UCSD-AML1 (cell line): Measurements from ENCODE around the gene UBE2I.

ENCODE experiments used
- DNase-seq: peaks from one replicate; lab custom pipeline; 2025; ENCODE audit not compliant: unreplicated experiment; lab: John Stamatoyannopoulos, UW

The UBE2I gene

GRCh38 chr16:1341495-1342420 is 32.3 kb downstream of the UBE2I start:
- DNase-seq: no peak

- DNase-seq: peak; percentile 98
These were observed 33.3 kb downstream of the UBE2I start for GRCh38 chr16:1342526-1343427.

- DNase-seq: no peak
These were observed 34.2 kb downstream of the UBE2I start for GRCh38 chr16:1343428-1344242.

DNA sequence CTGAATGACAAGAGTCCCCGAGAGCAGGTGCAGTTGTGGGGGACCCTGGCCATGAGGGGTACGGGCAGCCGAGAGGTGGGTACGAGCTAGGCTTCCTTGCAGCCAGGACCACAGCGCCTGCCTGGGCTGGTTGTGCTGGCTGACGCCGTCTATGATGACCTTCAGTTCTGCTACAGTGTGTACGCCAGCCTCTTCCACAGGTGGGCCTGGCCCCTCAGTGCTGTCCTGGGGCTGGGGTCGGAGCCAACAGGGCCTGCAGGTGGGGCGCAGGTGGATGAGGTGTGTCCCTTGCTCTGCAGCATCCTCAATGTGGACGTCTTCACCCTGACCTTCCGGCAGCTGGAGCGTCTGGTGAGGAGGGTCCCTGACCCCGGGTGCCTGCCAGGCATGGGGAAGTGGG is 35.1 kb downstream of the UBE2I start:
- no peak for DNase-seq

GRCh38 chr16:1345087-1345486 is 35.7 kb downstream of the UBE2I start:
- no peak for DNase-seq

GRCh38 chr16:1345651-1346421 is 36.4 kb downstream of the UBE2I start:
- DNase-seq: no peak

GRCh38 chr16:1346422-1347285 is 37.2 kb downstream of the UBE2I start:
- no peak for DNase-seq

GRCh38 chr16:1347286-1347855 is 37.9 kb downstream of the UBE2I start:
- DNase-seq: no peak

DNA sequence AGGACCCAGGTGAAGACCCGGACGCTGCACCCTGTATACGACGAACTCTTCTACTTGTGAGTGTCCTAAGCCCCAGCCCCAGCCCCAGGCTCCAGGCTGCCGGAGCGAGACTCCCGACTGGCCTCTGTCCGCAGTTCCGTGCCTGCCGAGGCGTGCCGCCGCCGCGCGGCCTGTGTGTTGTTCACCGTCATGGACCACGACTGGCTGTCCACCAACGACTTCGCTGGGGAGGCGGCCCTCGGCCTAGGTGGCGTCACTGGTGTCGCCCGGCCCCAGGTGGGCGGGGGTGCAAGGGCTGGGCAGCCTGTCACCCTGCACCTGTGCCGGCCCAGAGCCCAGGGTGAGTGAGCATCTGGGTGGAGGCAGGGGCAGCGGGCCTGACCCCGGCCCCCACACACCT is 38.5 kb downstream of the UBE2I start:
- no peak for DNase-seq

DNA sequence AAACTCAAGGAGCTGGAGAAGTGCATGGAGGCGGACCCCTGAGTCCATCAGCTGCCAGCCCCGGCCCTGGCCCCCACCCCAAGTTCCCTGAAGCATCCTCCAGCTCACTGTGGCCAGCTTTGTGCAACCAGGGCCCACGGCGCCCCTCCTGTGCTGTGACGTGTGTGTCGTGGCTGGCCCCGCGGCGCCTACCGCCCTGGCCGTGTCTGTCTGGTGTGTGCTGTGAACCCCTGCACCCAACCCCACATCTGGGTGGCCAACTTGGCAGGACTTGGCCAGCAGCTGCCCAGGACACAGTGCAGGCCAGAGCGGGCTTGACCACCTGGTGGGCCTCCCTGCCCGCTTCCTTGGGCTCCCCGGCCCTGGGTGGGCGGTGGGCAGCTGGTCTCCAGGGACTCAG is 39.0 kb downstream of the UBE2I start:
- DNase-seq: no peak

DNA sequence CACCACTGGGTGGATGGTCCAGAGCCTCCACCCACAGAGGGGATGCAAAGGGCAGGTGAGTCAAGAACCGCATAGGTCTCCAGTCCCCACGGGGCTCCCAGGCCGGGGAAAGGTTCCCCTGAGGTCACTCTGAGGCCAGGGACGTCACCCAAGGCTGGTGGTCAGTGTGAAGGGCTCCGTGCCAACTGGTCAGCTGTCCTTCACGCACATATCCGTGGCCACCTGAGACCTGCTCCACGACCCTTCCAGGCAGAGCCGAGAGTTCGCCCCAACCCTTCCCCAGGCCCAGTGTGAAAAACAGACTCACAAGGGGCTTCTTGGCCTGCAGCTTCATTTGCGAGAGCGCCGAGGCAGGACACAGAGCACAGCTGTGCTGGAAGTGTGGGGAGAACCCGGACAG is 39.5 kb downstream of the UBE2I start:
- no peak for DNase-seq

DNA sequence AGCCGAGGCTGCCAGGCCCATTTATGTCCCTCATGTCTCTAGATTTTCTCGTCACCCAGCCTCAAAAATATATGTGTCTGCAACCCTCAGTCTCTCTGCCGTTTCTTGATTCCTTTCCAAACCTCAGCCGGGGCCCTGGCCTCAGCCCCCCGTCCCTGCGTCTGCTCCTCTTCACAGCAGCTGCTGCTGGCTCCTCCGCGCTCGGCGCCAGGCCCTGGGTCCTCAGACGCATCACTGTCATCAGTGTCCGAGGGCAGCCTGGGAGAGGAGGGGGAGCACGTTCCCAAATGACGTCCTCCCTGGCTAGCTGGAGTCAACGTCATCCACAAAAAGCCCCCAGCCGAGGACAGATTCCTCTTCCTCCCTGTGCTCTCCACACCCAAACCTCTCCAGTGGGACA is 39.9 kb downstream of the UBE2I start:
- DNase-seq: no peak

DNA sequence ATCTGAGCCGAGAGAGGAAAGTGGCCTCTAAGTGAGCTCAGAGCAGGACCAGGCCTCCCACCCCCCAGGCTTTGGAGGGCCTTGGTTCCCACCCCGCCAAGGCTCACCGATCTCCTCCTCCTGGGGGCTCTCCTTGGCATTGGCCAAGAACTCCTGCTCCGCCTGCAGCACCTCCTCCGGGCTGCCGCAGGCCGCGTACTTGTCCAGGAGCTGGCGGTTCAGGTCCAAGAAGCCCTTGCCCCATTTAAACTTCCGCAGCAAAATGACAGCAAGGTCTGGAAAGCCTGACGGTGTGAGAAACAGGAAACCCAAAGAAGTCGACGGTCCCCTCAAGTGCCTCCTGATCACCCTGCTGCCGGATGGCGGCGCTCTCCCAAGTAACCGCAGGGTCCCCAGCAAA is 40.5 kb downstream of the UBE2I start:
- DNase-seq: no peak

DNA sequence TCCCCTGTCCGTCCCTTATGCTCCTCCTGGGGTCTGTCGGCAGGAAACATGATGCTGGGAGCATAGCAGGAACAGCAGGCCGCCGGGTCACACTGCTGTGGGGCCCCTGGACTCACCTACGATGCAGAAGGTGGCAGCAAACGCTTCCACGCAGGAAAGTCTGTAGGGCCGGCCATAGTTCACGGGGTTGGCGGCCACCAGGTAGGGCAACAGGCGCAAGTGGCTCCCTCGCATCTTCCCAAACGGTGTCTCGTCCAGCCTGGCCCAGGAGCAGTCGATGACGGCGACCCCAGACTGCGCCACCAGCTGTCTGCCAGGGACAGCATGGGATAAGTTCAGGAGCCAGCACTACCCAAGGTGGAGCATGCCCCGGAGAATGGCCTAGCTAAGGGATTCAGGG is 41.3 kb downstream of the UBE2I start:
- no peak for DNase-seq

- DNase-seq: no peak
These were observed 41.8 kb downstream of the UBE2I start for GRCh38 chr16:1351215-1351581.

- DNase-seq: peak; percentile 90
These were observed 42.3 kb downstream of the UBE2I start, which contains the start of the genes GNPTG and TSR3 for GRCh38 chr16:1351582-1352362. TSS of gene GNPTG (plus strand) at chr16:1351931. CDS start at chr16:1351966, 35 bp downstream. TSS of gene TSR3 (minus strand) at chr16:1351878. CDS start at chr16:1351804, 74 bp downstream.

DNA sequence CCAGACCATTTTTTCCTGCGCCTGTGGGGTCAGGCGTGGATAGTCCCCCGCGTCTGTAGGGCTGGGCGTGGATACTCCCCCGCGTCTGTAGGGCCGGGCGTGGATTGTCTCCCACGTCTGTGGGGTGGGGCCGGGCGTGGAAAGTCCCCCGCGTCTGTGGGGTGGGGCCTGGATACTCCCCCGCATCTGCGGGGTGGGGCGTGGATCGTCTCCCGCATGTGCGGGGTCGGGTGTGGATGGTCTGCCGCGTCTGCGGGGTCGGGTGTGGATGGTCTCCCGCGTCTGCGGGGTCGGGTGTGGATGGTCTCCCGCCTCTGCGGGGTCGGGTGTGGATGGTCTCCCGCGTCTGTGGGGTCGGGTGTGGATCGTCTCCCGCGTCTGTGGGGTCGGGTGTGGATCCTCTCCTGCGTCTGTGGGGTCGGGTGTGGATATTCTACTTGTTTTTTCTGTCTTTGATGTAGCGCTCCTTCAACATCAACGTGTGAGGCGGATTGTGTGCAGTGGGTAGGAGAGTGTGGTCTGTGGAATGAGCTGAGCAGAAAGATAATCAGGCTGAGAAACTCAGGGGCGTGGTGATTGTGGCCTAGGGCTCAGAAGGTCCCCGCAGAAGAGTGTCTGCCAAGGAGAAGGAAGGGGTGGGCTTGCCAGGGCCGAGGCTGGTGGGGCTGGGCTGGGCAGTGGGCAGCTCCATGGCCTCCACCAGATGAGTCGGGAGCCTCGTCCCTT is 45.5 kb downstream of the UBE2I start:
- DNase-seq: no peak
